Gastrocnemius medialis (tissue), 4 donors: ENCODE measurements around the gene ZMAT5.

Experiments used
- POLR2A ChIP-seq, 2 donors: fragments of 450-650 bp; IDR thresholded peaks; one replicate each; pipeline ENCODE4 v1.6.1; 2017; ENCODE audit warnings: antibody characterized with exemption in 2 of 2, mild to moderate bottlenecking in 2 of 2, moderate library complexity in 2 of 2
- TF ChIP-seq, protein P1 (sequence below), 5 experiments: fragments of 450-650 bp in 3 of 5; fragments of 200-600 bp in 2 of 5; sonication (generic) in 2 of 5; IDR thresholded peaks in 4 of 5; conservative IDR thresholded peaks in 1 of 5; 1 replicate in 4 of 5; 2 replicates in 1 of 5; pipeline ENCODE4 v1.5.1; 2016 to 2019; ENCODE audit warnings: antibody characterized with exemption in 5 of 5, mild to moderate bottlenecking in 3 of 5, moderate library complexity in 3 of 5

GRCh38 chr22:29706486-29706885 is 60.3 kb downstream of the ZMAT5 start:
- TF ChIP-seq, protein P1, sequence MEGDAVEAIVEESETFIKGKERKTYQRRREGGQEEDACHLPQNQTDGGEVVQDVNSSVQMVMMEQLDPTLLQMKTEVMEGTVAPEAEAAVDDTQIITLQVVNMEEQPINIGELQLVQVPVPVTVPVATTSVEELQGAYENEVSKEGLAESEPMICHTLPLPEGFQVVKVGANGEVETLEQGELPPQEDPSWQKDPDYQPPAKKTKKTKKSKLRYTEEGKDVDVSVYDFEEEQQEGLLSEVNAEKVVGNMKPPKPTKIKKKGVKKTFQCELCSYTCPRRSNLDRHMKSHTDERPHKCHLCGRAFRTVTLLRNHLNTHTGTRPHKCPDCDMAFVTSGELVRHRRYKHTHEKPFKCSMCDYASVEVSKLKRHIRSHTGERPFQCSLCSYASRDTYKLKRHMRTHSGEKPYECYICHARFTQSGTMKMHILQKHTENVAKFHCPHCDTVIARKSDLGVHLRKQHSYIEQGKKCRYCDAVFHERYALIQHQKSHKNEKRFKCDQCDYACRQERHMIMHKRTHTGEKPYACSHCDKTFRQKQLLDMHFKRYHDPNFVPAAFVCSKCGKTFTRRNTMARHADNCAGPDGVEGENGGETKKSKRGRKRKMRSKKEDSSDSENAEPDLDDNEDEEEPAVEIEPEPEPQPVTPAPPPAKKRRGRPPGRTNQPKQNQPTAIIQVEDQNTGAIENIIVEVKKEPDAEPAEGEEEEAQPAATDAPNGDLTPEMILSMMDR (IDR thresholded peaks at IDR 0.05 in 4 of 5, conservative IDR thresholded peaks at IDR 0.05 in 1 of 5): no peak
- TF ChIP-seq POLR2A (IDR thresholded peaks at IDR 0.05): no peak
